WTC11 (cell line): ENCODE results near the gene NDC1. TPM values are rescaled to one million over a fixed set of nuclear protein-coding genes. Genes with fewer than 3 reads are reported as not detected.

Experiments
- ATAC-seq: fragments of 200-7000 bp; cut with Tn5 transposase; 2 replicates; pipeline ENCODE4 v1.10.0; 2021; ENCODE audit warnings: mild to moderate bottlenecking, moderate library complexity
- CTCF ChIA-PET: fragments of 300-600 bp; sonication (Branson Sonifier 250); formaldehyde crosslinking; loops from one replicate; lab custom pipeline; 2021; ENCODE audit warnings: antibody characterized with exemption; lab: Charles Lee
- POLR2A ChIA-PET: fragments of 350-600 bp; sonication (Branson Sonifier 250); formaldehyde crosslinking; loops from one replicate; lab custom pipeline; 2021; ENCODE audit warnings: antibody characterized with exemption; lab: Charles Lee
- DNase-seq: peaks from one replicate; pipeline ENCODE4 v3.0.0; 2021; ENCODE audit warnings: low spot score
- H3K27ac Mint-ChIP-seq: 2 replicates; pipeline ENCODE4 v1.8.0; 2021; ENCODE audit warnings: mixed read lengths
- H3K27me3 Mint-ChIP-seq: 2 replicates; pipeline ENCODE4 v1.8.0; 2021; ENCODE audit warnings: low read depth, mild to moderate bottlenecking, moderate library complexity, mixed read lengths
- H3K36me3 Mint-ChIP-seq: 2 replicates; pipeline ENCODE4 v1.8.0; 2021; ENCODE audit warnings: mixed read lengths
- H3K4me1 Mint-ChIP-seq: 2 replicates; pipeline ENCODE4 v1.8.0; 2022; ENCODE audit warnings: mixed read lengths
- H3K4me3 Mint-ChIP-seq: 2 replicates; pipeline ENCODE4 v1.8.0; 2021; ENCODE audit warnings: mild to moderate bottlenecking, moderate library complexity, mixed read lengths
- H3K9me3 Mint-ChIP-seq: 2 replicates; pipeline ENCODE4 v1.8.0; 2021; ENCODE audit warnings: mixed read lengths
- CBFB ChIP-seq: sonication (generic); formaldehyde crosslinking; IDR thresholded peaks from 2 replicates; pipeline ENCODE4 v1.8.1; 2022; ENCODE audit warnings: mild to moderate bottlenecking, low read depth, missing genetic modification reagents
- E2F1 ChIP-seq: sonication (generic); formaldehyde crosslinking; IDR thresholded peaks from 2 replicates; pipeline ENCODE4 v1.8.0; 2022; ENCODE audit warnings: mild to moderate bottlenecking, missing genetic modification reagents
- EMX1 ChIP-seq: fragments of 250-450 bp; sonication (Bioruptor Pico); IDR thresholded peaks from 2 replicates; pipeline ENCODE4 v1.8.0; 2021; ENCODE audit warnings: mild to moderate bottlenecking
- ETV6 ChIP-seq: sonication (generic); formaldehyde crosslinking; IDR thresholded peaks from 2 replicates; pipeline ENCODE4 v1.8.1; 2022; ENCODE audit warnings: mild to moderate bottlenecking, missing genetic modification reagents
- FOXK1 ChIP-seq: sonication (generic); formaldehyde crosslinking; IDR thresholded peaks from 2 replicates; pipeline ENCODE4 v1.8.0; 2022; ENCODE audit warnings: mild to moderate bottlenecking, moderate library complexity, missing genetic modification reagents
- JUN ChIP-seq: sonication (generic); formaldehyde crosslinking; IDR thresholded peaks from 2 replicates; pipeline ENCODE4 v1.8.0; 2023; ENCODE audit warnings: mild to moderate bottlenecking, missing genetic modification reagents
- NFYB ChIP-seq: sonication (generic); formaldehyde crosslinking; conservative IDR thresholded peaks from 2 replicates; pipeline ENCODE4 v1.8.0; 2022; ENCODE audit warnings: low read depth, missing genetic modification reagents
- NR3C1 ChIP-seq: sonication (generic); formaldehyde crosslinking; conservative IDR thresholded peaks from 2 replicates; pipeline ENCODE4 v1.8.1; 2023; ENCODE audit warnings: low read depth, mild to moderate bottlenecking, missing genetic modification reagents
- SOX15 ChIP-seq: fragments of 250-450 bp; sonication (Bioruptor Pico); IDR thresholded peaks from 2 replicates; pipeline ENCODE4 v1.9.0; 2021; ENCODE audit warnings: mild to moderate bottlenecking
- TCF7 ChIP-seq: sonication (generic); formaldehyde crosslinking; IDR thresholded peaks from 2 replicates; pipeline ENCODE4 v1.8.0; 2022; ENCODE audit warnings: mild to moderate bottlenecking, low read depth, missing genetic modification reagents, moderate library complexity
- ZBTB43 ChIP-seq: sonication (generic); formaldehyde crosslinking; IDR thresholded peaks from 2 replicates; pipeline ENCODE4 v1.8.1; 2023; ENCODE audit warnings: mild to moderate bottlenecking, missing genetic modification reagents
- ZNF138 ChIP-seq: sonication (generic); formaldehyde crosslinking; conservative IDR thresholded peaks from 2 replicates; pipeline ENCODE4 v1.8.1; 2022; ENCODE audit warnings: mild to moderate bottlenecking, moderate library complexity, missing genetic modification reagents
- ZNF423 ChIP-seq: fragments of 250-450 bp; sonication (Bioruptor Pico); IDR thresholded peaks from 2 replicates; pipeline ENCODE4 v2.1.2; 2022; ENCODE audit warnings: mild to moderate bottlenecking, moderate library complexity
- ZNF671 ChIP-seq: fragments of 250-450 bp; sonication (Bioruptor Pico); IDR thresholded peaks from 2 replicates; pipeline ENCODE4 v1.8.0; 2021; ENCODE audit warnings: mild to moderate bottlenecking
- ZSCAN18 ChIP-seq: fragments of 250-450 bp; sonication (Bioruptor Pico); IDR thresholded peaks from 2 replicates; pipeline ENCODE4 v2.1.2; 2022; ENCODE audit warnings: mild to moderate bottlenecking, moderate library complexity
- total RNA-seq: library from RNA; stranded (reverse); gene quantifications from 3 replicates; pipeline ENCODE4 v1.2.3, GENCODE V29; 2021
- TF ChIP-seq, protein P1 (sequence below): fragments of 250-450 bp; sonication (Bioruptor Pico); IDR thresholded peaks from 2 replicates; pipeline ENCODE4 v1.8.0; 2021; ENCODE audit warnings: mild to moderate bottlenecking
- TF ChIP-seq, protein P2 (sequence below): sonication (generic); formaldehyde crosslinking; IDR thresholded peaks from 2 replicates; pipeline ENCODE4 v1.8.0; 2022; ENCODE audit warnings: mild to moderate bottlenecking, missing genetic modification reagents
- TF ChIP-seq, protein P3 (sequence below): fragments of 250-450 bp; sonication (Bioruptor Pico); IDR thresholded peaks from 2 replicates; pipeline ENCODE4 v1.9.0; 2021; ENCODE audit warnings: mild to moderate bottlenecking, borderline replicate concordance
- TF ChIP-seq, protein P4 (sequence below): fragments of 200-600 bp; IDR thresholded peaks from 2 replicates; pipeline ENCODE4 v1.8.0; 2022; ENCODE audit warnings: antibody characterized with exemption

NDC1 gene
- total RNA-seq, 1 experiment from 2014 or later = 52.4 TPM

GRCh38 chr1:53862507-53862906, 24.4 kb upstream of the NDC1 start:
- Mint-ChIP-seq H3K4me1 (peaks cover 5% of the 10 kb centered on the region), H3K4me3 (no peak overlapping the region)
- no peak for DNase-seq
- ATAC-seq = no peak
- TF ChIP-seq ZNF138 (CRISPR knock-in tag) (no peak), CBFB (CRISPR knock-in tag) (no peak), ETV6 (CRISPR knock-in tag) (no peak), NR3C1 (no peak), ZBTB43 (CRISPR knock-in tag) (no peak), NFYB (CRISPR knock-in tag) (no peak)
- TF ChIP-seq, protein P1, sequence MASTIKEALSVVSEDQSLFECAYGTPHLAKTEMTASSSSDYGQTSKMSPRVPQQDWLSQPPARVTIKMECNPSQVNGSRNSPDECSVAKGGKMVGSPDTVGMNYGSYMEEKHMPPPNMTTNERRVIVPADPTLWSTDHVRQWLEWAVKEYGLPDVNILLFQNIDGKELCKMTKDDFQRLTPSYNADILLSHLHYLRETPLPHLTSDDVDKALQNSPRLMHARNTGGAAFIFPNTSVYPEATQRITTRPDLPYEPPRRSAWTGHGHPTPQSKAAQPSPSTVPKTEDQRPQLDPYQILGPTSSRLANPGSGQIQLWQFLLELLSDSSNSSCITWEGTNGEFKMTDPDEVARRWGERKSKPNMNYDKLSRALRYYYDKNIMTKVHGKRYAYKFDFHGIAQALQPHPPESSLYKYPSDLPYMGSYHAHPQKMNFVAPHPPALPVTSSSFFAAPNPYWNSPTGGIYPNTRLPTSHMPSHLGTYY (CRISPR knock-in tag) = no peak
- TF ChIP-seq, protein P2, sequence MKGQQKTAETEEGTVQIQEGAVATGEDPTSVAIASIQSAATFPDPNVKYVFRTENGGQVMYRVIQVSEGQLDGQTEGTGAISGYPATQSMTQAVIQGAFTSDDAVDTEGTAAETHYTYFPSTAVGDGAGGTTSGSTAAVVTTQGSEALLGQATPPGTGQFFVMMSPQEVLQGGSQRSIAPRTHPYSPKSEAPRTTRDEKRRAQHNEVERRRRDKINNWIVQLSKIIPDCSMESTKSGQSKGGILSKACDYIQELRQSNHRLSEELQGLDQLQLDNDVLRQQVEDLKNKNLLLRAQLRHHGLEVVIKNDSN = no peak
- TF ChIP-seq, protein P3, sequence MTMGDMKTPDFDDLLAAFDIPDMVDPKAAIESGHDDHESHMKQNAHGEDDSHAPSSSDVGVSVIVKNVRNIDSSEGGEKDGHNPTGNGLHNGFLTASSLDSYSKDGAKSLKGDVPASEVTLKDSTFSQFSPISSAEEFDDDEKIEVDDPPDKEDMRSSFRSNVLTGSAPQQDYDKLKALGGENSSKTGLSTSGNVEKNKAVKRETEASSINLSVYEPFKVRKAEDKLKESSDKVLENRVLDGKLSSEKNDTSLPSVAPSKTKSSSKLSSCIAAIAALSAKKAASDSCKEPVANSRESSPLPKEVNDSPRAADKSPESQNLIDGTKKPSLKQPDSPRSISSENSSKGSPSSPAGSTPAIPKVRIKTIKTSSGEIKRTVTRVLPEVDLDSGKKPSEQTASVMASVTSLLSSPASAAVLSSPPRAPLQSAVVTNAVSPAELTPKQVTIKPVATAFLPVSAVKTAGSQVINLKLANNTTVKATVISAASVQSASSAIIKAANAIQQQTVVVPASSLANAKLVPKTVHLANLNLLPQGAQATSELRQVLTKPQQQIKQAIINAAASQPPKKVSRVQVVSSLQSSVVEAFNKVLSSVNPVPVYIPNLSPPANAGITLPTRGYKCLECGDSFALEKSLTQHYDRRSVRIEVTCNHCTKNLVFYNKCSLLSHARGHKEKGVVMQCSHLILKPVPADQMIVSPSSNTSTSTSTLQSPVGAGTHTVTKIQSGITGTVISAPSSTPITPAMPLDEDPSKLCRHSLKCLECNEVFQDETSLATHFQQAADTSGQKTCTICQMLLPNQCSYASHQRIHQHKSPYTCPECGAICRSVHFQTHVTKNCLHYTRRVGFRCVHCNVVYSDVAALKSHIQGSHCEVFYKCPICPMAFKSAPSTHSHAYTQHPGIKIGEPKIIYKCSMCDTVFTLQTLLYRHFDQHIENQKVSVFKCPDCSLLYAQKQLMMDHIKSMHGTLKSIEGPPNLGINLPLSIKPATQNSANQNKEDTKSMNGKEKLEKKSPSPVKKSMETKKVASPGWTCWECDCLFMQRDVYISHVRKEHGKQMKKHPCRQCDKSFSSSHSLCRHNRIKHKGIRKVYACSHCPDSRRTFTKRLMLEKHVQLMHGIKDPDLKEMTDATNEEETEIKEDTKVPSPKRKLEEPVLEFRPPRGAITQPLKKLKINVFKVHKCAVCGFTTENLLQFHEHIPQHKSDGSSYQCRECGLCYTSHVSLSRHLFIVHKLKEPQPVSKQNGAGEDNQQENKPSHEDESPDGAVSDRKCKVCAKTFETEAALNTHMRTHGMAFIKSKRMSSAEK (CRISPR knock-in tag) = no peak
- TF ChIP-seq, all 79 proteins: peak for 0
- H3K9me3 Mint-ChIP-seq = no peaks in the 10 kb centered on the region
- ChIA-PET CTCF (interaction anchor here (3.0 to 4.7 kb wide), 5 partner anchors 17 to 97 kb away, joined by 9 to 70 read pairs (median 40); partner anchors contain the start of genes IFT25 and LRRC42), POLR2A (no interaction called here)
- H3K27ac Mint-ChIP-seq = no peak overlapping the region
- H3K27me3 Mint-ChIP-seq = no peaks in the 10 kb centered on the region
- H3K36me3 Mint-ChIP-seq = peaks cover 11% of the 10 kb centered on the region

- peaks cover 5% of the 10 kb centered on the region for H3K4me1 Mint-ChIP-seq
- H3K27ac Mint-ChIP-seq = peak overlapping the region; percentile 46
These were observed 22.9 kb upstream of the NDC1 start for GRCh38 chr1:53860967-53861411.

More at GRCh38 chr1:53860967-53861411, 22.9 kb upstream of the NDC1 start:
- Mint-ChIP-seq H3K9me3 (no peaks in the 10 kb centered on the region), H3K4me3 (no peak overlapping the region), H3K36me3 (peaks cover 2% of the 10 kb centered on the region; the same call in 1 of the 2 replicates), H3K27me3 (no peaks in the 10 kb centered on the region)
- CTCF ChIA-PET = interaction anchor here (0.5 to 4.7 kb wide), 34 partner anchors 8 to 783 kb away, joined by 3 to 70 read pairs (median 5); partner anchors contain the start of genes IFT25, LRRC42, TMEM59 and YIPF1
- TF ChIP-seq ZNF671 (no peak), JUN (CRISPR knock-in tag) (no peak), ETV6 (CRISPR knock-in tag) (no peak), E2F1 (CRISPR knock-in tag) (no peak), ZNF423 (CRISPR knock-in tag) (0 out of 2 replicates have a peak, but pooled peaks have one; percentile 21), TCF7 (CRISPR knock-in tag) (no peak), ZSCAN18 (no peak), EMX1 (CRISPR knock-in tag) (no peak), FOXK1 (CRISPR knock-in tag) (no peak), SOX15 (CRISPR knock-in tag) (no peak)
- TF ChIP-seq, protein P4, sequence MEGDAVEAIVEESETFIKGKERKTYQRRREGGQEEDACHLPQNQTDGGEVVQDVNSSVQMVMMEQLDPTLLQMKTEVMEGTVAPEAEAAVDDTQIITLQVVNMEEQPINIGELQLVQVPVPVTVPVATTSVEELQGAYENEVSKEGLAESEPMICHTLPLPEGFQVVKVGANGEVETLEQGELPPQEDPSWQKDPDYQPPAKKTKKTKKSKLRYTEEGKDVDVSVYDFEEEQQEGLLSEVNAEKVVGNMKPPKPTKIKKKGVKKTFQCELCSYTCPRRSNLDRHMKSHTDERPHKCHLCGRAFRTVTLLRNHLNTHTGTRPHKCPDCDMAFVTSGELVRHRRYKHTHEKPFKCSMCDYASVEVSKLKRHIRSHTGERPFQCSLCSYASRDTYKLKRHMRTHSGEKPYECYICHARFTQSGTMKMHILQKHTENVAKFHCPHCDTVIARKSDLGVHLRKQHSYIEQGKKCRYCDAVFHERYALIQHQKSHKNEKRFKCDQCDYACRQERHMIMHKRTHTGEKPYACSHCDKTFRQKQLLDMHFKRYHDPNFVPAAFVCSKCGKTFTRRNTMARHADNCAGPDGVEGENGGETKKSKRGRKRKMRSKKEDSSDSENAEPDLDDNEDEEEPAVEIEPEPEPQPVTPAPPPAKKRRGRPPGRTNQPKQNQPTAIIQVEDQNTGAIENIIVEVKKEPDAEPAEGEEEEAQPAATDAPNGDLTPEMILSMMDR = peak; percentile 57
- ATAC-seq (peak; percentile 97), DNase-seq (peak; percentile 44)
- POLR2A ChIA-PET = interaction anchor here (1.4 kb wide), 1 partner anchor 85 kb away, joined by 6 read pairs; the partner anchor contains the start of genes IFT25 and LRRC42
